Measurements from ENCODE around the gene SLC4A1. TPM values are rescaled to one million over a fixed set of nuclear protein-coding genes. Genes with fewer than 3 reads are reported as not detected.

The SLC4A1 gene
- total and polyA plus RNA-seq, 2 of the 13 experiments (the other 11 are each of a cell fraction or from before 2014, with no cell fraction given): not detected

Small RNA genes lying within 50 kb of the gene (microRNA-seq; reads per million reads assigned to microRNA genes)
- gene MIR6782: 0.51 reads per million

Small RNA genes lying within 50 kb of the gene (small RNA-seq; reads per million reads assigned to genes)
- gene MIR6782 (ENCODE audit: insufficient read depth in 2 of 3, insufficient read length in 3 of 3, low read depth in 2 of 3, low replicate concordance in 1 of 3) (0 reads per million in 3 experiments), gene RF00012 (ENCODE audit: insufficient read depth in 2 of 3, insufficient read length in 3 of 3, low read depth in 2 of 3, low replicate concordance in 1 of 3) (0 reads per million in 3 experiments), gene RN7SL507P (ENCODE audit: insufficient read depth in 2 of 3, insufficient read length in 3 of 3, low read depth in 2 of 3, low replicate concordance in 1 of 3) (0 to 0.33 (median 0) reads per million in 3 experiments), gene RNU6-453P (ENCODE audit: insufficient read depth in 2 of 3, insufficient read length in 3 of 3, low read depth in 2 of 3, low replicate concordance in 1 of 3) (0 reads per million in 3 experiments)

Other genes with a start within 250 kb of the SLC4A1 start
- 52.8 and 58.4 TPM in 2 replicates for gene LSM12, start 201.5 kb downstream of the SLC4A1 start, total RNA-seq (2016; rRNA removed; fragmentation: Illumina TruSeq; extraction: Trizol)
- gene LSM12, start 201.5 kb downstream of the SLC4A1 start, polyA plus RNA-seq (2011; rRNA removed): 43.3 and 55.7 TPM in 2 replicates
- gene G6PC3, start 197.4 kb downstream of the SLC4A1 start, total RNA-seq (2016; rRNA removed; fragmentation: Illumina TruSeq; extraction: Trizol): 18.8 and 38.5 TPM in 2 replicates
- 75.8 and 76.1 TPM in 2 replicates for gene G6PC3, start 197.4 kb downstream of the SLC4A1 start, polyA plus RNA-seq (2011; rRNA removed)
- 34.0 and 46.4 TPM in 2 replicates for gene HDAC5, start 144.5 kb downstream of the SLC4A1 start, total RNA-seq (2016; rRNA removed; fragmentation: Illumina TruSeq; extraction: Trizol)
- 85.4 and 140 TPM in 2 replicates for gene HDAC5, start 144.5 kb downstream of the SLC4A1 start, polyA plus RNA-seq (2011; rRNA removed)
- gene HROB, start 126.2 kb downstream of the SLC4A1 start, total RNA-seq (2016; rRNA removed; fragmentation: Illumina TruSeq; extraction: Trizol): 6.7 and 7.1 TPM in 2 replicates
- 5.0 and 6.1 TPM in 2 replicates for gene HROB, start 126.2 kb downstream of the SLC4A1 start, polyA plus RNA-seq (2011; rRNA removed)
- 0.07 TPM in 1 of 2 replicates, not detected in the other for gene ASB16, start 97.4 kb downstream of the SLC4A1 start, total RNA-seq (2016; rRNA removed; fragmentation: Illumina TruSeq; extraction: Trizol)
- 0.05 TPM in 1 of 2 replicates, not detected in the other for gene ASB16, start 97.4 kb downstream of the SLC4A1 start, polyA plus RNA-seq (2011; rRNA removed)
- gene TMUB2, start 81.2 kb downstream of the SLC4A1 start, total RNA-seq (2016; rRNA removed; fragmentation: Illumina TruSeq; extraction: Trizol): 18.7 and 26.9 TPM in 2 replicates
- gene TMUB2, start 81.2 kb downstream of the SLC4A1 start, polyA plus RNA-seq (2011; rRNA removed): 50.8 and 55.5 TPM in 2 replicates
- 45.7 and 59.1 TPM in 2 replicates for gene ATXN7L3, start 68.3 kb downstream of the SLC4A1 start, total RNA-seq (2016; rRNA removed; fragmentation: Illumina TruSeq; extraction: Trizol)
- gene ATXN7L3, start 68.3 kb downstream of the SLC4A1 start, polyA plus RNA-seq (2011; rRNA removed): 44.5 and 49.3 TPM in 2 replicates
- 52.1 and 60.9 TPM in 2 replicates for gene UBTF, start 48.5 kb downstream of the SLC4A1 start, total RNA-seq (2016; rRNA removed; fragmentation: Illumina TruSeq; extraction: Trizol)
- 15.2 and 16.1 TPM in 2 replicates for gene UBTF, start 48.5 kb downstream of the SLC4A1 start, polyA plus RNA-seq (2011; rRNA removed)
- gene RUNDC3A, start 40.5 kb upstream of the SLC4A1 start, total RNA-seq (2016; rRNA removed; fragmentation: Illumina TruSeq; extraction: Trizol): not detected in 2 replicates
- 0.25 and 0.33 TPM in 2 replicates for gene RUNDC3A, start 40.5 kb upstream of the SLC4A1 start, polyA plus RNA-seq (2011; rRNA removed)
- gene SLC25A39, start 56.7 kb upstream of the SLC4A1 start, total RNA-seq (2016; rRNA removed; fragmentation: Illumina TruSeq; extraction: Trizol): 119 and 151 TPM in 2 replicates
- gene SLC25A39, start 56.7 kb upstream of the SLC4A1 start, polyA plus RNA-seq (2011; rRNA removed): 144 and 164 TPM in 2 replicates
- 41.2 and 86.6 TPM in 2 replicates for gene GRN, start 77.2 kb upstream of the SLC4A1 start, total RNA-seq (2016; rRNA removed; fragmentation: Illumina TruSeq; extraction: Trizol)
- gene GRN, start 77.2 kb upstream of the SLC4A1 start, polyA plus RNA-seq (2011; rRNA removed): 143 and 195 TPM in 2 replicates
- 1.0 and 1.8 TPM in 2 replicates for gene FAM171A2, start 95.7 kb upstream of the SLC4A1 start, total RNA-seq (2016; rRNA removed; fragmentation: Illumina TruSeq; extraction: Trizol)
- 3.6 and 5.8 TPM in 2 replicates for gene FAM171A2, start 95.7 kb upstream of the SLC4A1 start, polyA plus RNA-seq (2011; rRNA removed)
- 0.38 and 0.41 TPM in 2 replicates for gene ITGA2B, start 121.5 kb upstream of the SLC4A1 start, total RNA-seq (2016; rRNA removed; fragmentation: Illumina TruSeq; extraction: Trizol)
- 1.1 and 1.9 TPM in 2 replicates for gene ITGA2B, start 121.5 kb upstream of the SLC4A1 start, polyA plus RNA-seq (2011; rRNA removed)
- 21.5 and 37.7 TPM in 2 replicates for gene GPATCH8, start 235.3 kb upstream of the SLC4A1 start, total RNA-seq (2016; rRNA removed; fragmentation: Illumina TruSeq; extraction: Trizol)
- 19.8 and 20.7 TPM in 2 replicates for gene GPATCH8, start 235.3 kb upstream of the SLC4A1 start, polyA plus RNA-seq (2011; rRNA removed)